COLO829 (cell line): ENCODE results near the gene PRKCA.

Source experiments
- DNase-seq: peaks from one replicate; pipeline ENCODE4 v3.0.0; 2012; ENCODE audit warnings: low spot score

The PRKCA gene

DNA sequence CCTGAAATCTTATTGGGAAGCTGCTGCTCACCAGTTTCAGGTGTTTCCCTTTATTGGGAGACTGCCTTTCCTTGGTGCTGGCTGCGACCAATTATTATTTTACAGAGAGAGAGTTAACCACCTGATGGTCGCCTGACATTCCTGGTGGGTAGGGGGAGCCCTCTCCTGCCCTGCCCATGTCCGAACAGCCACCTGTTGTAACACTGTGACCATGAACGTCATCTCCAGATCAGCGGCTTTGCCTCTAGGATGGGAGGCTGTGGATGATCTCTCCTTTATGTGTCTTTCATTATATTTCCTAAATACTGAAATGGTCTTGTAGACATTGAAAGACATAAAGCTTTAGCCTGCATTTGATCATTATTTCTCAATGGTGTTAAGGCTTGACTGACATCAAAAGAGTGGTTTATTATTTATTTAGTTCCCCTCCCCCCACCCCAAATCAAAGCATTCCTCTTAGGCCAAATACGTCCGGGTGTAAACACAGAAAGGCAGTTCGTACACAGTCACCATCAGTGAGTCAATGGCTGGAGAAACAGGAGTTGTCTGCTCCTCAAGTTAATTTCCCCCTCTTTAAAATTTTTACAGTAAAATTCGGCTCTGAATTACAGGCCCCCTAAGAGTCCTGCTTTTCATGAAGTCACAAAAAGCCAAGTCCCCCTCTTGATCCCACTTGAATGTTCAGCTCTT is 474.7 kb downstream of the PRKCA start:
- no peak for DNase-seq

DNA sequence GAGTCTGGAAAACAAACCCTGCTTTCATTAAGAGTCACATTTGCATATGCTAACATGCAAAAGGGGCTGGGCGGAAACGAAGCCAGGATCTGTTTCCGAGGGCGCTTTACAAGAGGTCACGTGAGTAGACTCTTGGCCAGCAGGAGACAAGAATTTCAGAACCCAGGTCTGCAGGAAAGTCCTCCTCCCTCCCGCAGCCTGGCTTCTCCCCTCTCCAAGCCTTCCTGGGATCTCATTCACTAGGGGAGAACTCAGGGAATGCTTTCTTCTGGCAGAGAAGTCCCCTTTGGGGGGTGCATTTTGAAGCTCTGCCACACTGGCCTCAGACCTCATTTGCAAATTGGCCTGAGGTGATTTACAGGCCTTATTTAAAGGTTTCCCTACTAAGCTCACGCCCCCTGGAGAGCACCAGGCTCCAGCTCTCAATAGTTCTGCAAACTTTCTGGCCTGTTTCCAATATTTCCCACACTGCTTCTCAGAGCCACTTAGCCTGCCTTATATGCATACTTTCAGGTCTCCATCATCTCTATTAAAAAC is 475.3 kb downstream of the PRKCA start:
- DNase-seq: peak; percentile 61

DNA sequence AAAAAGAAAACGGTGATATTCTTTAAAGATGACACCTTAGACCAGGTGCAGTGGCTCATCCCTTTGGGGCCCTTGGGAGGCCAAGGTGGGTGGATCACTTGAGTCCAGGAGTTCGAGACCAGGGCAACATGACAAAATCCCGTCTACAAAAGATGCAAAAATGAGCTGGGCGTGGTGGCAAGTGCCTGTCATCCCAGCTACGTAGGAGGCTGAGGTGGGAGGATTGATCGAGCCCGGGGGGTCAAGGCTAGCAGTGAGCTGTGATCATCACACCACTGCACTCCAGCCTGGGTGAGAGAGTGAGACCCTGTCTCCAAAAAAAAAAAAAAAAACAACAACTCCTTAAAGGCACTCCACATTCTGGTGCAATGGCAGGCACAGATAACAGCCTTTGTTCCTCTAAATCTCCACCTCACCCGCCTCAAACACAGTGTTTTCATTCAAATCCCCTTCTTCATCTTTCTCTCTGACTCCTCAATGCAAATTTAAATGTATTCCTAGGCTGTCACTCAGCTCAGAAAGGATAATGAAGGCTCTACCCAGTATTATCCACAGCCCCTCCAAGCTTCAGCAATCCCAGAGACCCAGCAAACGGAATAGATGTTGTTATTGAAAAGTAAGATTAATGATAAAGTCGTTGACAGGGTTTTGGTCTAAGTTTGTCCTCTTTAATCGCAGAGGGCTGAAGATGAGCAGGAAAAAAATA is 476.3 kb downstream of the PRKCA start:
- DNase-seq: no peak

DNA sequence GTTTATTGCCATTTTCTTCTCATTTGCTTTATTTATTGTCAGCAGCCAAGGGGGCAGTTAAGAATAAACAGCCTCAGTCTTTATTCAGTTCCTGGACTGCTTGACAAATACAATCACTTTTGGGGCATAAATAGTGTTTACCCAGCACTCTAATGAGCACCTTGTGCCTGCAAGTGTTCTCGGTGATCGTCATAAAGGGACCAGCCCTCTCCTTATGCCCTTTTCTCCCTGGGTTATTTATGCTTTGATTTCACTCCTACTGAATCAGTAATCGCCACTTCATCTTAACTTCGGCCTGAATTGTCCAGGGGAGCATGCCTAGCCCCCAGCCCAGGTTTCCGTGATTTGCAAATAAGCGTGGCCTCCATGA is 476.8 kb downstream of the PRKCA start:
- DNase-seq: no peak

DNA sequence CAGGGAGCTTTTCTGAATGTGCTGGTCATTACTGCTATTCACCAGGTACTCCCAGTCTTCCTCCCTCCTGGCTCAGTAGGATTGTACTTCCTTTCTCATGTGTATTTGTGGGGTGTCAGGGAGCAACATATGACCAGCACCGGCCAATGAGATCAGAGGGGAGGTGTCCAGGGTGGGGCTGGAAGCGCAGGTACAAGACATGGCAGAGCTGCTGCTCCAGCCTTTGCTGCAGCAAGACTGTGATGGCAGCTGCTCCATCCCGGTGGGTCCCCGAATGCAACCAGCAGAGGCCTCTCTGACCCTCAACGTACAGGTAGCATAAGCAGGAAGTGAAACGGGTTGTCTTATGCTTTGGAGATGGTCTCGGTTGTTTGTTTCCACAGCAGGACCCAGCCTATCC is 478.7 kb downstream of the PRKCA start:
- no peak for DNase-seq

DNA sequence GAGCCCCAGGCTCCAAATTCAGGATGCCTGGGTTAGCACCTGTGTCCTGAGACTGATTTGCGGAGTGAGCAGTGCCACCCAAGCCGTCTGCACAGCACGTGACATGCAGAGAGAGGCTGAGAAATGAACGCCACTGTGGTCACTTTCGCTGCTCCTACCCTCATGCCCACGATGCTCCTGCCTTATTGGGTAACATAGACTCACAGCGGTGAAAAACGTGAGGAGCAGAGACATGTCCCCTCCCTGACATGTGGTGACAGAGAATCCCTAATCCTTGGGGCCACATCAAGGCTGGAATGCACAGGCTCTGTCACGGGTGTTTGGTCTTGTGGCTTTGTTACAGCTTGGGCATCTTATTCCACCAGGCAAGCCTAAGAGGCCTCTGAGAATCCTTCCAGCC is 480.4 kb downstream of the PRKCA start:
- no peak for DNase-seq

DNA sequence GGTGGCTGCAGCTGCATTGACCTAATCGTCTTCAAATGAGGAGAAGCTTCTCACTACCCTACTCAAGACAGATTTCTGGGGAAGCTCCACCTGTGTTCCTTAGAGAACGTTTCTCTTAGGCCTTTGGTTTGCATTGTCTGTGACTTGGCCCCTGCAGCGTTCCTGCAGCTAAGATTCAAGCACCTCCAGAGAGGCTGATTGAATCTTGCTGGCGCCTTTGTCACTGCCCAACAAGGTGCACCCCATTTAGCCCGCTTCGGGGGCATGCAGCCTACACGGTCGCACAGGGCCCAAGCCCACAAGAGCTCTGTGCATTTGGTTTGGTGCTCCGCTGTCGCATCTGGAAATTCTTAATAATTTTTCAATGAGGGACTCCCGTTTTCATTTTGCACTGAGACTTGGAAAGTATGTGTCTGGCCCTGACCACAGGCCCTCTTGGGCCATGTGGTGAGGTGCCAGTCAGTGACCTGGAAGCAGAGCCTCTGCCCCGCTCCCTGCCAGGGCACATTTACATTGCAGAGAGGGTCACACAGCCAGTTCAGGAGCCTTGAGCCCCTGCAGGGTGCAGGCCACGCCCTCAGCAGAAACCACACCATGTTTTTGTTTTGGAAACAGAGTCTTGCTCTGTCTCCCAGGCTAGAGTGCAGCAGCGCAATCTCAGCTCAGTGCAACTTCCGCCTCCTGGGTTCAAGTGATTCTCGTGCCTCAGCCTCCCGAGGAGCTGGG is 481.4 kb downstream of the PRKCA start:
- no peak for DNase-seq

DNA sequence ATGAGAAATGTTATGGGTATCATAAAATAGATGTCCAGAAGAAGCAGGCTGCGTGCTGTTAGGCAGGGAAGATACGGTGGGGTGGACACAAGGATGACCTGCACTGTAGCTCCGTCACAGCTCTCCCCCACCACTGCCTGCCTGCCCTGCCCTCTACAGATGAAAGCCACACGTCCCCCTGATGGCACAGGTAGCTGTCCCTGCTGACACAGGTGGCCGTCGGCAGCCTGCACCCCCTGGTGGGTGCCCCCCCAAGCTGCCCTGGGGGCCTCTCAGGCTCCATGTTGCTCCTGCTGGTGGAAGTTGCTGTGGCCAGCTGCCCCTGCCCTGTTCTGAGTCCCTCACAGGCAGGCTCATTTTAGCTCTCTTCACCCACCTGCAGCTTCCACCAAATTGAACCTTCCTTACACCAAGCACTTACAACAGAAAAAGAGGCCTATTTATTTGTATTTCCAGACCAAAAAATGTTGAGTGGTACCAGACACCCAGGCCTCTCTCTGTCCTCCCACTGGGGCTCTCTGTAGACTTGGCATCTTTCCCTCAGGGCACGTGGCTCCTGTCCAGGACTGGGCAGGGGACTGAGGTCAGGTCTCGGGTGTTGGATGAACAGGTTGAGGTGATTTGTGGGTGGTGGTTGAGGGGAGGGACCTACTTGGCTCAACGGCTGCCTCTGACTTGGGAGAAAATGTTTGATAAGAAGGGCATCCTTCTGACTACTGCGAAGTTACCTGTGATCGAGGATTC is 482.4 kb downstream of the PRKCA start:
- DNase-seq: no peak

DNA sequence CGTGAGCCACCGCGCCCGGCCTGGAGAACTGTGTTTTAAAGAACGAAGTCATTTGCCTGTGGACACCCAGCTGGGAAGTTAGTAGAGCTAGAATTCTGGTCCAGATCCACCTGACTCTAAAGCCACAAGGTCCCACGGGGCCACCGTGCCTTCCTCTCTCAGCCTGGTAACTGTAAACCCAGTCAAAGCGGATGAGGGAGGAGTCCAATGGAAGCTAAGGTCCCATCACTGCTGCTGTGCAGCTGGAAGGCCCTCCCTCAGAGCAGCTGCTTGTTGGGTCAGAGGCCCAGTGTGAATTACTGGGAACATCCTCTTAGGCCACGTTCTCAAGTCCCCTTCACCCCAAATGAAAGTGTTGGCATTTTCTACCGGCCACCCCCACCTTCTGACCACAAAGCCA is 483.7 kb downstream of the PRKCA start:
- DNase-seq: no peak

DNA sequence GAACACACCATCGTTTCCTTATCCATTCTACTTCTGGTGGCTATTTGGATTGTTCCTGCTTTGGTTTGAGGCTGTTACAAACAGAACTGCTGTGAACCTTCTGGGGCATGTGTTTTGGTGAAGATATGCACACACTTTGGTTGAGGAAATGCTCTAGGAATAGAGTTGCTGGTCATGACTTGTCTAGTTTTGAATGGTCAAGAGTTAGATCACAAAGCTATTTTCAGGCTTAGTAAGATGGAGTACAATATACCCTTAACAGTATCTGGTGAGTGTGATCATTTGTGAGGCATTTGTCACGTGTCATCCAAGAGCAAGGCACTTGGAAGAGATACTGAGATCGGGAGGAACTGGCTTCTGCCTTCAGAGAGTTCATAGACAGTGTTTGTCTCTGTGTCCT is 485.5 kb downstream of the PRKCA start:
- no peak for DNase-seq

DNA sequence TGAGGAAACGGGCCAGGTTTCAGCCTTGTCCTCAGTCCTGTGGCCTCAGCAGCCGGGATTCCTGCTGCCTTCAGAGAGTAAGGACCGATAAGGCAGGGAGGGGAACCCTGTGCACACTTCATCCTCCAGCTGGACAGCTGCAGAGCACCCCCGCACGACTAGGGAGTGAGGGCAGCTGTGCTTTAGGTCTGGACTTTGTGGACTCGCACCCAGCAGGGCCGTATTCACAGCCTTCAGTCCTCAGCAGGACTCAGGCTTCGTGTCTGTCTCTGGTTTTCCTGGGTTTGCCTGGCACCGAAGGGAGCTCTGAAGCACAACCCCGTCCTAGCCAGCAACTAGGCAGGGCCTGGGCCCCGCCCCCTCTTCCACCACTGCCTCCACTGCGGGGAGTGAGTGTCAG is 486.7 kb downstream of the PRKCA start:
- DNase-seq: no peak

DNA sequence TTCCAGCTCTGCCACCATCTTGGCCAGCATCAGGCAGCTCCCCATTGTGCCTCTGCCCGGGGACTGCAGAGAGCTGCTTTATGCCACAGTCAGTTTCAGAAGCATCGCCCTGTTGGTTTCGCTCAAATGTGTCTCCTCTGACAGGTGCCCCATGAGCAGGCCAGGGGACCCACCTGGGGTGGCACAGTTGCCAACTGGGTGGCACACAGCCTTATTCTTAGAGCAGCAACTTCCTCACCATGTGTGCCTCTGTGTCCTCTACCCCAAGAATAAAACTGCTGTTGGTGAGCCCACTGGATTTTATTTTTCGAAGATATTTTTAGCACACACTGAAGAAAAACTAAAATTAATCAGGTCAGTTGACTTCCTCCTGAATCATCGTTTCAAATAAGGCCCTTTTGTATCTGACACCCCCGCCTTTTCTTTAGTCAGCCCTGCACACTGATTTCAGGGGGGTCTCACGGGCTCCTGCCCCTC is 487.6 kb downstream of the PRKCA start:
- DNase-seq: peak; percentile 75

DNA sequence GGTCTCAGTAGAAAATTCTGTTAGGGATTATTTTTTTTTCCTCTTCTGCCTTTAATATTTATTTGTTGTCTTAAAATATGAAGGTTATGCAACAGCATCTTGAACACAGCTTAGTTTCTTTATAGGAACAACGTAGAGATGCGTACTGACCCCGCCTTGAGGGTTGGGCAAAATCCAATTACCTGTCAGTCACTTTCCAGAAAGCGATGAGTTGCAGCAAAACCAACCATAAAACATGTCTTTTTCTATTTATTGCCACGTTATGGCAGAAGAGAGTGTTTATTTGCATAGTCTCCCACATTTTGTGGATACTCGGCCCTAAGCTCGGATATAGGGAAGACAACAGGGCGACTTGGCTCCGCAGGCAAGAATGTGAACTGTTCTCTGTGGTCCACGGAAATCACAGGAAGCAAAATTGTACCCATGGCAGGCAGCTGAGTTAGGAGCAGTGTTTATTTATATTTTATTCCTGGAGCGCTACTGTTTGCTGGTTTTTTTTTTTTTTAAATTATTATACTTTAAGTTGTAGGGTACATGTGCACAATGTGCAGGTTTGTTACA is 488.2 kb downstream of the PRKCA start:
- DNase-seq: peak; percentile 38

DNA sequence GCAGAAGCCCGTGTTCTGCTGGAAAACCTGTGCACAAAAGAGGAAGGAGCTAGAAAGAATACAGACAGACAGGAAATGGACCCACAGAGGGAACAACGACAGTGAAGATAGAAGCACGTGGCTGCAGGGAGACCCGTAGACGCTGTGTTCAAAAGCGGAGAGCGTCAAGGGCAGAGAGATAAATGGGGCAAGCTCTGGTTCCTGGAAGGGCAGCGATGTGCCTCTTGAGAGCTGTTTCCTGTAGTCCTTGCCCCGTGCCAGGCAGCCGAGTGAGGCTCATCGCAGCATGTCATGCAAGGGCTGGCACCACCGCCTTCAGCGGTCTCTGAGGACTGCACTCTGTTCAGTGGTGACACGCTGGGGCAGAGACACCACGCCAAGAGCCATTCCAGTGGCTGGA is 488.9 kb downstream of the PRKCA start:
- DNase-seq: no peak

DNA sequence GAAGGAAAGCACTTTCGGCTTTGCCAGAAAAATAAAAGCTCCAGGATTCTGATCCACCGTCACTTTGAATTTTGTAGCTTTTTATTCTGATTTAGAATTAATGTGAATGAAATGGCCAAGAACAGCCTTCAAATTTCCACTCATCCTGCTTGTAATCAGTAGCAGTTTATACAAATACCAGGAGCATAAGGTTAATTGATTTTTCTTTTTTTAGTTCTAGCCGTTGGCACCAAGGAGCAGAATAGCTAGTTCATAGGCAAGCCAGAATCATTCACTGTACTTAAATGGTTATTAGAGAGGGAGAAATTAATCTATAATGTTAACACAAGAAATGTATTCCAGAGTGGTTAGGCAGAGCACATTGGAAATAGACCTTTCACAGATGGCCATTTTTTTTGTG is 491.4 kb downstream of the PRKCA start:
- DNase-seq: no peak

DNA sequence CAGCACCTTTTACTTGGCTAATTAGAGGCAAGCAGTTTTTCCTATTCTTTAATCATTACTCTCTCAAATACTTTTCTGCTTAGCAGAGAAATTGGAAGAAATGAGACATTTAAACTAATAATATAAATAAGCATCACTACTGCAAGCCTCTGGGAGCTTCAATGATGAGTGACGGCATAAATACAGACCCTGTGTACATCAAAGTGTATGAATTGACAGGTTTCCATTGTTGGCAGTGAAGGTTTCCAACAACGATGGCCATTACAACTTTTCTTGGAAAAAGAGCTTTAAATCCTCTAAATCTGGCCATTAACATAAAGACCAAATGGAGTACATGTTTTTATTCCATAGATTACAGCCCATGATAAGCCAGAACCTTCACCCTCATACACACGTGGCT is 493.1 kb downstream of the PRKCA start:
- no peak for DNase-seq

DNA sequence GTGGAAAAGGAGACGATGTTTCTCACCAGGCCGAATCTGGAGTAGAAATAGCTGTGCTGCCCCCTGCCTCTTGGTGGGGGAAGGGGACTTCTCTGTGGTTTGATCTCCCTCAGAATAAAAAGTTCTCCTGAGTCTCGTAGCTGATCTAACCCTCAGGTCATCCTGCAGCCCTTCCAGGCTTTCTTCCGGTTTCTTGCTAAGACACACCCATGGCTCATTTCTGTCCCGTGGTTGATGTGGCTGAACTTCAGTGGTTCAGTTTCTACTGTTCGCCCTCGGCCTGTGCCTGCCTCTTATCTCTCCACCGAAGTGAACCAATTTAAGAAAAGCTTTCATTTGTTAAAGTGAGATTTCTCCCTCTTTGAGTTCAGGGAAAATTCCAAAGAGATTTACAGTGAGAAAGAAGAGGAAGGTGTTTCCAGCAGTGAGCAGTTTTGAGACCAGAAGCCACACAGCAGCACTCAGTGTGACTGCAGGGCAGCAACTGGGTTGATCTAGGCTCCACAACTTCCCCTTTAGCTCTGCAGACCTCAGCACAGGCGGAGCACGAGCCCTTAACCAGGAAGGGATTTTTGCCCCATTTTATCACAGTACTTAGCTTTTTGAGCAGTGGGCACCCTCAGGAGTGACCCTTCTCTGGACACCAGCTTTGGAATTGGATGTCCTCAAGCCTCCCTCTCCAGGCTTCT is 497.6 kb downstream of the PRKCA start:
- DNase-seq: no peak

DNA sequence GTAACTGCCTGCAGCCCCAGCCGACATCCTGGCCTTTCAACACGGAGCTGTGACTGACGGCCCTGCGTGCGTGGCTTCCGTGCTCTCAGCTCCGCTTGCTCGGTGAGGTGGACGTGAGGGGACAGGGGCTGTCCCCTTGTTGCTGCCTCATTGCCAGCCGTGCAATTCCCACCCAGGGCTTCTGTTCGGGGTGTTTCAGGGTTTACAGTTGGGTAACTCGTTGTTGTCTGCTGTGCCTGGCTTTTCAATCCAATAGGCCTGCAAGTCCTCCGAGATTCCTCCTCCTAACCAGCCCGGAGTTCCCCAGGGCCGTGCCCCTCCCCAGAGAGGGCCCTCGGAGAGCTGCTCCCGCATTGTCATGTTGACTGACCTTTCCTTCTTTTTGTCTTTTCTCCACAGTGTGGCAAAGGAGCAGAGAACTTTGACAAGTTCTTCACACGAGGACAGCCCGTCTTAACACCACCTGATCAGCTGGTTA is 501.1 kb downstream of the PRKCA start:
- DNase-seq: no peak

DNA sequence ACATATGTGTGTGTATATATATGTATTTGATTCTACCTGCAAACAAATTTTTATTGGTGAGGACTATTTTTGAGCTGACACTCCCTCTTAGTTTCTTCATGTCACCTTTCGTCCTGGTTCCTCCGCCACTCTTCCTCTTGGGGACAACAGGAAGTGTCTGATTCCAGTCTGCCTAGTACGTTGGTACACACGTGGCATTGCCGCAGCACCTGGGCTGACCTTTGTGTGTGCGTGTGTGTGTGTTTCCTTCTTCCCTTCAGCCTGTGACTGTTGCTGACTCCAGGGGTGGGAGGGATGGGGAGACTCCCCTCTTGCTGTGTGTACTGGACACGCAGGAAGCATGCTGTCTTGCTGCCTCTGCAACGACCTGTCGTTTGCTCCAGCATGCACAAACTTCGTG is 503.2 kb downstream of the PRKCA start:
- no peak for DNase-seq

DNA sequence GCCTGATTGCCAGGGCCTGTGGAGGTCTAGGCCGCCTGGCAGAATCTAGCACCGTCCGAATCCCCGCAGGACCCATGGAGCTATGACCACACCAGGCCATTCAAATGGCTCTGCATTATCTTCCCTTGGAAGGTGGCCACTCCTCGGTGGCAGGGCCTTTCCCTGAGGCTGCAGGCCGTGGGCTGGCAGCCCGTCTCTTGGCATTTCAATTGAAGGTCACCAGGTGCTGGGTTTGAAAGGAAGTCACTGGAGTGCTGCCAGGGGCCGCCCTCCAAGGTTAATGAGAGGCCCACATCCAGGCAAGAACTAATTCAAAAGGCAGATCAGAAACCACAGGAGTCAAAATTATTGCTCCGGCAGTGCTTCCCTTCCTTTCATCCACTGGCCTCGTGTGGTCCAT is 504.8 kb downstream of the PRKCA start:
- no peak for DNase-seq

DNA sequence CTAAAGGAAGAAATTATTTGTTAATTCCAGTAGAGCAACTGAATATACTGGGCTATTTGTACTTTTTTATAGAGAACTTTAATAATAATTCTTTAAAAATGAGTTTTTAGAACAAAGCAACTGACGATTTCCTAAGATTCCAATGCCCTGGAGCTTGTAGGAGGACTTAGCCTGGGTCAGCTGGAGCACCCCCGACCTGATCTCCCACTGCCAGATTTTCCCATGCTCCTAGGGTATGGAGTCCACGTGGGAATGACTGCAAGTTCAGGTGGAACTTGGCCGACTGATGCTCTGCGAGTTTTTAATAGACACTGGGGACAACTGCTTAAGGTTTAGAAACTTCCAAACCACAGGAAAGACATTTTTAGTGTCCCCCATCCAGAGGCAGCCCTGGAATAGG is 507.0 kb downstream of the PRKCA start:
- DNase-seq: no peak
